ENCODE data around the gene FRG2.
"Not testable (repeated sequence)": the region's sequence is repeated elsewhere in the genome, so short reads cannot be mapped to it uniquely, and the experiment has no call there.

Gene FRG2

GRCh38 chr4:190027156-190027555 lies at the start of gene FRG2:
Gene FRG2 (minus strand): TSS chr4:190027256. CDS start chr4:190027204, 52 bp downstream.
- DNase-seq (ENCODE audit: low read depth in 2 of 2) = not testable (repeated sequence)

- not testable (repeated sequence) for DNase-seq (ENCODE audit: low read depth in 2 of 2)
Observed at GRCh38 chr4:190068351-190068750, 41.3 kb upstream of the FRG2 start.

GRCh38 chr4:190064805-190065204 lies 37.7 kb upstream of the FRG2 start:
- DNase-seq (ENCODE audit: low read depth in 2 of 2) = not testable (repeated sequence)

GRCh38 chr4:190064342-190064741 lies 37.3 kb upstream of the FRG2 start, which contains the start of gene DBET:
Gene DBET (plus strand): TSS chr4:190064502.
- DNase-seq (ENCODE audit: low read depth in 2 of 2) = not testable (repeated sequence)

- DNase-seq (ENCODE audit: low read depth in 2 of 2) = not testable (repeated sequence)
Observed at GRCh38 chr4:190058997-190059396, 31.9 kb upstream of the FRG2 start.

- DNase-seq (ENCODE audit: low read depth in 2 of 2) = not testable (repeated sequence)
Observed at GRCh38 chr4:190049378-190050239, 22.6 kb upstream of the FRG2 start.

GRCh38 chr4:190047627-190048026 lies 20.6 kb upstream of the FRG2 start:
- not testable (repeated sequence) for DNase-seq (ENCODE audit: low read depth in 2 of 2)

GRCh38 chr4:190040873-190041272 lies 13.8 kb upstream of the FRG2 start:
- DNase-seq (ENCODE audit: low read depth in 2 of 2) = not testable (repeated sequence)

GRCh38 chr4:190037704-190038388 lies 10.8 kb upstream of the FRG2 start:
- not testable (repeated sequence) for DNase-seq (ENCODE audit: low read depth in 2 of 2)

- not testable (repeated sequence) for DNase-seq (ENCODE audit: low read depth in 2 of 2)
Observed at GRCh38 chr4:190031264-190031663, 4.2 kb upstream of the FRG2 start.

- not testable (repeated sequence) for DNase-seq (ENCODE audit: low read depth in 2 of 2)
Observed at GRCh38 chr4:190022614-190023281, 4.3 kb downstream of the FRG2 start.

- DNase-seq (ENCODE audit: low read depth in 2 of 2) = not testable (repeated sequence)
Observed at GRCh38 chr4:190021973-190022372, 5.1 kb downstream of the FRG2 start.

GRCh38 chr4:190020790-190021717 lies 6.0 kb downstream of the FRG2 start:
- no peak for DNase-seq (ENCODE audit: low read depth in 2 of 2)

- DNase-seq (ENCODE audit: low read depth in 2 of 2) = not testable (repeated sequence)
Observed at GRCh38 chr4:190019859-190020463, 7.1 kb downstream of the FRG2 start.

GRCh38 chr4:190019023-190019858 lies 7.8 kb downstream of the FRG2 start:
- DNase-seq (ENCODE audit: low read depth in 2 of 2) = no peak

- DNase-seq (ENCODE audit: low read depth in 2 of 2) = no peak
Observed at GRCh38 chr4:190018201-190018920, 8.7 kb downstream of the FRG2 start.

- DNase-seq (ENCODE audit: low read depth in 2 of 2) = no peak
Observed at GRCh38 chr4:190017357-190018200, 9.5 kb downstream of the FRG2 start.
